ENCODE measurements around the gene NOL7.

NOL7 gene

GRCh38 chr6:13600036-13600435, 15.1 kb upstream of the NOL7 start:
- DNase-seq = no peak

- no peak for DNase-seq
Measured at GRCh38 chr6:13604135-13604534, 11.0 kb upstream of the NOL7 start.

- DNase-seq = no peak
Measured at GRCh38 chr6:13604546-13605416, 10.4 kb upstream of the NOL7 start.

GRCh38 chr6:13605634-13606033, 9.5 kb upstream of the NOL7 start:
- DNase-seq = no peak

- DNase-seq = no peak
Measured at GRCh38 chr6:13611715-13612114, 3.4 kb upstream of the NOL7 start.

GRCh38 chr6:13613029-13613594, 2.0 kb upstream of the NOL7 start:
- DNase-seq = no peak

GRCh38 chr6:13614126-13614925, 809 bp upstream of the NOL7 start:
- peak; percentile 62 for DNase-seq

- no peak for DNase-seq
Measured at GRCh38 chr6:13615792-13616120, 621 bp downstream of the NOL7 start.

- no peak for DNase-seq
Measured at GRCh38 chr6:13617066-13617465, 1.9 kb downstream of the NOL7 start.

- DNase-seq = peak; percentile 7
Measured at GRCh38 chr6:13624871-13625288, 9.7 kb downstream of the NOL7 start.

GRCh38 chr6:13629459-13630116, 14.5 kb downstream of the NOL7 start:
- no peak for DNase-seq

GRCh38 chr6:13630499-13630898, 15.4 kb downstream of the NOL7 start:
- DNase-seq = no peak

GRCh38 chr6:13633343-13633742, 18.2 kb downstream of the NOL7 start:
- no peak for DNase-seq

- no peak for DNase-seq
Measured at GRCh38 chr6:13635948-13636658, 21.0 kb downstream of the NOL7 start.

GRCh38 chr6:13638014-13638413, 22.9 kb downstream of the NOL7 start:
- no peak for DNase-seq

GRCh38 chr6:13638626-13639025, 23.5 kb downstream of the NOL7 start:
- no peak for DNase-seq

- DNase-seq = no peak
Measured at GRCh38 chr6:13641315-13641714, 26.2 kb downstream of the NOL7 start.

- DNase-seq = no peak
Measured at GRCh38 chr6:13643125-13643524, 28.0 kb downstream of the NOL7 start.

- no peak for DNase-seq
Measured at GRCh38 chr6:13648850-13649249, 33.7 kb downstream of the NOL7 start.

- DNase-seq = no peak
Measured at GRCh38 chr6:13649393-13649792, 34.3 kb downstream of the NOL7 start.

- DNase-seq = no peak
Measured at GRCh38 chr6:13653296-13653695, 38.2 kb downstream of the NOL7 start.

- DNase-seq = no peak
Measured at GRCh38 chr6:13654496-13654895, 39.4 kb downstream of the NOL7 start.

- DNase-seq = no peak
Measured at GRCh38 chr6:13655700-13656099, 40.6 kb downstream of the NOL7 start.
